Common myeloid progenitor, CD34-positive (primary cell): ENCODE measurements around the gene DRC3.
A peak's percentile ranks its signal among the peaks of the same experiment; 100 is the strongest.

Experiments used
- CTCF ChIA-PET: fragments of 350-600 bp; sonication (Branson Sonifier 250); formaldehyde crosslinking; loops from one replicate; lab custom pipeline; 2021; ENCODE audit warnings: antibody characterized with exemption; lab: Charles Lee
- POLR2A ChIA-PET: fragments of 350-600 bp; sonication (Branson Sonifier 250); formaldehyde crosslinking; loops from one replicate; lab custom pipeline; 2021; ENCODE audit warnings: antibody characterized with exemption; lab: Charles Lee
- DNase-seq, 3 donors: peaks; one replicate each; pipeline versions ENCODE4 v3.0.0 to v3.0.0-alpha.2; 2013
- H3K27ac ChIP-seq, 2 experiments: 1 replicate in 1 of 2; 2 replicates in 1 of 2; pipeline ENCODE4 v1.7.0; 2013; ENCODE audit warnings: inconsistent platforms in 2 of 2, low read length in 2 of 2, mild to moderate bottlenecking in 2 of 2, low read depth in 1 of 2, moderate library complexity in 1 of 2; ENCODE audit not compliant: severe bottlenecking in 2 of 2, insufficient read depth in 1 of 2, poor library complexity in 1 of 2
- H3K27me3 ChIP-seq, 5 experiments: replicated peaks in 2 of 5; 1 replicate in 3 of 5; 2 replicates in 2 of 5; pipeline versions ENCODE4 v1.6.1 to v1.7.0; 2013; ENCODE audit warnings: low read length in 4 of 5, mild to moderate bottlenecking in 2 of 5, moderate library complexity in 2 of 5, inconsistent platforms in 1 of 5; ENCODE audit not compliant: insufficient read depth in 5 of 5, control insufficient read depth in 4 of 5
- H3K36me3 ChIP-seq, 4 experiments: 1 replicate in 2 of 4; 2 replicates in 2 of 4; pipeline versions ENCODE4 v1.6.1 to v1.7.0; 2013; ENCODE audit warnings: low read length in 3 of 4, control low read depth in 1 of 4, mild to moderate bottlenecking in 1 of 4; ENCODE audit not compliant: control insufficient read depth in 4 of 4, insufficient read depth in 4 of 4
- H3K4me1 ChIP-seq, 4 experiments: 1 replicate in 3 of 4; 2 replicates in 1 of 4; pipeline versions ENCODE4 v1.6.1 to v1.7.1; 2013; ENCODE audit warnings: low read length in 3 of 4, mild to moderate bottlenecking in 3 of 4, control low read depth in 1 of 4, inconsistent platforms in 1 of 4, moderate library complexity in 1 of 4; ENCODE audit not compliant: control insufficient read depth in 4 of 4, insufficient read depth in 4 of 4; ENCODE audit errors: control extremely low read depth in 1 of 4
- H3K4me3 ChIP-seq, 7 experiments: 1 replicate in 4 of 7; 2 replicates in 3 of 7; pipeline versions ENCODE4 v1.5.1 to v1.7.0; 2013; ENCODE audit warnings: mild to moderate bottlenecking in 7 of 7, low read length in 6 of 7, moderate library complexity in 6 of 7, inconsistent platforms in 2 of 7, low read depth in 2 of 7, control low read depth in 1 of 7; ENCODE audit not compliant: insufficient read depth in 4 of 7, control insufficient read depth in 1 of 7; ENCODE audit errors: extremely low read depth in 1 of 7
- H3K9me3 ChIP-seq, 5 experiments: 1 replicate in 4 of 5; 2 replicates in 1 of 5; pipeline versions ENCODE4 v1.6.1 to v1.7.1; 2013; ENCODE audit warnings: low read length in 4 of 5, mild to moderate bottlenecking in 2 of 5, inconsistent platforms in 1 of 5, low read depth in 1 of 5, moderate library complexity in 1 of 5; ENCODE audit not compliant: control insufficient read depth in 4 of 5, insufficient read depth in 2 of 5; ENCODE audit errors: control extremely low read depth in 1 of 5
- WGBS: methylation state at CpG from one replicate; pipeline ENCODE4 v1.1.5; 2013; ENCODE audit not compliant: insufficient coverage; 5-methylcytosine and 5-hydroxymethylcytosine counted together

The DRC3 gene

GRCh38 chr17:18025945-18026776, 53.5 kb downstream of the DRC3 start:
- no peak overlapping the region for H3K27ac ChIP-seq
- no peak for DNase-seq
- peaks cover 11 to 51% (median 41%) of the 10 kb centered on the region in 4 experiments for H3K36me3 ChIP-seq
- no peaks in the 10 kb centered on the region for H3K9me3 ChIP-seq
- no peaks in the 10 kb centered on the region for H3K4me1 ChIP-seq
- ChIA-PET CTCF (interaction anchor here (1.2 to 1.7 kb wide), 2 partner anchors 8 to 32 kb away, joined by 6 read pairs; no protein-coding TSS in a partner anchor), POLR2A (no interaction called here)
- no peak overlapping the region for H3K4me3 ChIP-seq
- 94% methylated on average over 7 of the region's 11 CpGs for WGBS
- no peaks in the 10 kb centered on the region for H3K27me3 ChIP-seq

- no peak for DNase-seq
- ChIA-PET POLR2A (no interaction called here), CTCF (interaction anchor here (1.7 kb wide), 1 partner anchor 33 kb away, joined by 6 read pairs; no protein-coding TSS in a partner anchor)
- Histone ChIP-seq H3K4me1 (no peaks in the 10 kb centered on the region), H3K9me3 (no peaks in the 10 kb centered on the region), H3K36me3 (peaks cover 3 to 43% (median 34%) of the 10 kb centered on the region in 4 experiments), H3K27ac (no peak overlapping the region), H3K27me3 (no peaks in the 10 kb centered on the region), H3K4me3 (no peak overlapping the region)
- 100% methylated on average over 3 of the region's 6 CpGs for WGBS
Measured at GRCh38 chr17:18027280-18027679, 54.6 kb downstream of the DRC3 start.

GRCh38 chr17:18028114-18028951, 55.7 kb downstream of the DRC3 start:
- Histone ChIP-seq H3K9me3 (no peaks in the 10 kb centered on the region), H3K4me1 (no peaks in the 10 kb centered on the region), H3K4me3 (no peak overlapping the region), H3K27ac (no peak overlapping the region), H3K27me3 (no peaks in the 10 kb centered on the region), H3K36me3 (peaks cover 3 to 43% (median 34%) of the 10 kb centered on the region in 4 experiments)
- ChIA-PET POLR2A (interaction anchor here (1.3 kb wide), 1 partner anchor 10 kb away, joined by 4 read pairs; no protein-coding TSS in a partner anchor), CTCF (interaction anchor here (0.7 to 2.2 kb wide), 6 partner anchors 8 to 136 kb away, joined by 3 to 6 read pairs (median 3); no protein-coding TSS in a partner anchor)
- no peak for DNase-seq
- WGBS: 95% methylated on average over 6 of the region's 11 CpGs

- H3K27ac ChIP-seq: no peak overlapping the region
- CTCF ChIA-PET: interaction anchor here (0.7 to 2.2 kb wide), 6 partner anchors 9 to 137 kb away, joined by 3 to 6 read pairs (median 3); no protein-coding TSS in a partner anchor
- no peak overlapping the region for H3K4me3 ChIP-seq
- H3K36me3 ChIP-seq: peaks cover 3 to 40% (median 33%) of the 10 kb centered on the region in 4 experiments
- no peaks in the 10 kb centered on the region for H3K27me3 ChIP-seq
- H3K4me1 ChIP-seq: no peaks in the 10 kb centered on the region
- POLR2A ChIA-PET: interaction anchor here (1.3 kb wide), 1 partner anchor 9 kb away, joined by 4 read pairs; no protein-coding TSS in a partner anchor
- DNase-seq: no peak
- H3K9me3 ChIP-seq: no peaks in the 10 kb centered on the region
- WGBS: 98% methylated on average over 6 of the region's 8 CpGs
Measured at GRCh38 chr17:18028952-18029540, 56.4 kb downstream of the DRC3 start.

- ChIA-PET CTCF (interaction anchor here (0.6 to 0.7 kb wide), 2 partner anchors 45 to 85 kb away, joined by 3 to 5 read pairs; no protein-coding TSS in a partner anchor), POLR2A (no interaction called here)
- H3K27ac ChIP-seq: no peak overlapping the region
- no peaks in the 10 kb centered on the region for H3K27me3 ChIP-seq
- no peaks in the 10 kb centered on the region for H3K9me3 ChIP-seq
- peaks cover 3 to 16% (median 14%) of the 10 kb centered on the region in 4 experiments for H3K36me3 ChIP-seq
- H3K4me1 ChIP-seq: peaks cover 0 to 8% (median under 1%) of the 10 kb centered on the region in 4 experiments
- WGBS: 90% methylated on average over 2 of the region's 2 CpGs
- no peak overlapping the region for H3K4me3 ChIP-seq
- DNase-seq: no peak
Measured at GRCh38 chr17:18031955-18032354, 59.3 kb downstream of the DRC3 start.

GRCh38 chr17:18033442-18034099, 60.9 kb downstream of the DRC3 start:
- Histone ChIP-seq H3K4me1 (peaks cover 9 to 21% (median 16%) of the 10 kb centered on the region in 4 experiments), H3K4me3 (no peak overlapping the region), H3K9me3 (no peaks in the 10 kb centered on the region), H3K27ac (no peak overlapping the region), H3K36me3 (peaks cover 0 to 4% (median 1%) of the 10 kb centered on the region in 4 experiments), H3K27me3 (no peaks in the 10 kb centered on the region)
- POLR2A ChIA-PET: no interaction called here
- WGBS: 33% methylated on average over 3 of the region's 5 CpGs
- CTCF ChIA-PET: interaction anchor here (0.6 to 2.8 kb wide), 17 partner anchors 8 to 353 kb away, joined by 3 to 10 read pairs (median 4); no protein-coding TSS in a partner anchor
- peak; percentile 88 to 94 (median 93) for DNase-seq
